GM12891 (cell line): Measurements from ENCODE around the gene EPM2AIP1.
"Not testable (repeated sequence)": the region's sequence is repeated elsewhere in the genome, so short reads cannot be mapped to it uniquely, and the experiment has no call there.

Experiments used
- DNase-seq: peaks from one replicate; pipeline ENCODE4 v3.0.0; 2011; ENCODE audit warnings: low spot score; ENCODE audit not compliant: insufficient read length
- FAIRE-seq: peaks from 2 replicates; lab custom pipeline; 2011; peaks lifted over from hg19 to GRCh38; lab: Jason Lieb, UNC
- PAX5 ChIP-seq: IDR thresholded peaks from 2 replicates; pipeline ENCODE4 v1.6.1; 2011; ENCODE audit warnings: low read length, moderate library complexity, mild to moderate bottlenecking; ENCODE audit not compliant: insufficient read depth, severe bottlenecking
- POLR2A ChIP-seq: IDR thresholded peaks from 2 replicates; pipeline ENCODE4 v1.6.1; 2011; ENCODE audit warnings: low read depth, low read length, control low read depth
- POLR2AphosphoS5 ChIP-seq: IDR thresholded peaks from 2 replicates; pipeline ENCODE4 v1.6.1; 2011; ENCODE audit warnings: low read depth, low read length, control low read depth
- POU2F2 ChIP-seq: IDR thresholded peaks from 2 replicates; pipeline ENCODE4 v1.6.1; 2011; ENCODE audit warnings: low read depth, mild to moderate bottlenecking, control low read depth, low read length, moderate library complexity
- SPI1 ChIP-seq: IDR thresholded peaks from 2 replicates; pipeline ENCODE4 v1.6.1; 2011; ENCODE audit warnings: low read depth, low read length, control low read depth
- TAF1 ChIP-seq: IDR thresholded peaks from 2 replicates; pipeline ENCODE4 v1.6.1; 2011; ENCODE audit warnings: low read depth, low read length, control low read depth

Gene EPM2AIP1

GRCh38 chr3:36969540-36970432 is 23.1 kb downstream of the EPM2AIP1 start:
- peak; percentile 55 for DNase-seq
- peak; percentile 97 for FAIRE-seq
- TF ChIP-seq PAX5: no peak
- TF ChIP-seq POLR2A: no peak
- peak; percentile 90 for TF ChIP-seq SPI1
- no peak for TF ChIP-seq TAF1
- TF ChIP-seq POLR2AphosphoS5: no peak
- TF ChIP-seq POU2F2: no peak

- FAIRE-seq: no peak
- TF ChIP-seq PAX5: no peak
- TF ChIP-seq POU2F2: no peak
- TF ChIP-seq POLR2A: no peak
- no peak for TF ChIP-seq SPI1
- TF ChIP-seq POLR2AphosphoS5: no peak
- TF ChIP-seq TAF1: no peak
- DNase-seq: no peak
These were observed 23.8 kb downstream of the EPM2AIP1 start for GRCh38 chr3:36969085-36969484.

- FAIRE-seq (no peak), DNase-seq (no peak)
- TF ChIP-seq SPI1: no peak
- TF ChIP-seq PAX5: no peak
- TF ChIP-seq POU2F2: no peak
- TF ChIP-seq POLR2A: no peak
- TF ChIP-seq POLR2AphosphoS5: no peak
- no peak for TF ChIP-seq TAF1
These were observed 27.5 kb downstream of the EPM2AIP1 start for GRCh38 chr3:36965440-36965839.

GRCh38 chr3:36964817-36965216 is 28.1 kb downstream of the EPM2AIP1 start:
- DNase-seq (no peak), FAIRE-seq (no peak)
- TF ChIP-seq PAX5: no peak
- TF ChIP-seq POLR2A: no peak
- no peak for TF ChIP-seq SPI1
- TF ChIP-seq POLR2AphosphoS5: no peak
- TF ChIP-seq POU2F2: no peak
- TF ChIP-seq TAF1: no peak

- DNase-seq (no peak), FAIRE-seq (no peak)
- TF ChIP-seq POU2F2: no peak
- no peak for TF ChIP-seq POLR2AphosphoS5
- no peak for TF ChIP-seq SPI1
These were observed 28.6 kb downstream of the EPM2AIP1 start for GRCh38 chr3:36964331-36964730.

GRCh38 chr3:36963008-36963407 is 29.9 kb downstream of the EPM2AIP1 start:
- not testable (repeated sequence) for FAIRE-seq, DNase-seq

- FAIRE-seq: no peak
- TF ChIP-seq POU2F2: no peak
- no peak for TF ChIP-seq TAF1
- no peak for TF ChIP-seq PAX5
- TF ChIP-seq POLR2AphosphoS5: no peak
- no peak for TF ChIP-seq POLR2A
- no peak for TF ChIP-seq SPI1
These were observed 32.4 kb downstream of the EPM2AIP1 start for GRCh38 chr3:36960502-36960901.

GRCh38 chr3:36959821-36960220 is 33.1 kb downstream of the EPM2AIP1 start:
- no peak for FAIRE-seq
- TF ChIP-seq POLR2A: no peak
- TF ChIP-seq PAX5: no peak
- TF ChIP-seq POU2F2: no peak
- no peak for TF ChIP-seq TAF1
- TF ChIP-seq SPI1: no peak
- no peak for TF ChIP-seq POLR2AphosphoS5
- DNase-seq: no peak

More at GRCh38 chr3:36960502-36960901, 32.4 kb downstream of the EPM2AIP1 start:
- no peak for DNase-seq

GRCh38 chr3:36957862-36958686 is 34.9 kb downstream of the EPM2AIP1 start:
- FAIRE-seq: no peak
- no peak for DNase-seq
- no peak for TF ChIP-seq TAF1
- no peak for TF ChIP-seq SPI1
- no peak for TF ChIP-seq POLR2A
- TF ChIP-seq PAX5: no peak
- TF ChIP-seq POLR2AphosphoS5: no peak
- no peak for TF ChIP-seq POU2F2

- DNase-seq (no peak), FAIRE-seq (no peak)
- TF ChIP-seq SPI1: no peak
- no peak for TF ChIP-seq TAF1
- TF ChIP-seq POLR2A: no peak
- no peak for TF ChIP-seq POU2F2
- TF ChIP-seq PAX5: no peak
- no peak for TF ChIP-seq POLR2AphosphoS5
These were observed 35.9 kb downstream of the EPM2AIP1 start for GRCh38 chr3:36957063-36957462.
